ENCODE results near the gene RIOK2.

DNA sequence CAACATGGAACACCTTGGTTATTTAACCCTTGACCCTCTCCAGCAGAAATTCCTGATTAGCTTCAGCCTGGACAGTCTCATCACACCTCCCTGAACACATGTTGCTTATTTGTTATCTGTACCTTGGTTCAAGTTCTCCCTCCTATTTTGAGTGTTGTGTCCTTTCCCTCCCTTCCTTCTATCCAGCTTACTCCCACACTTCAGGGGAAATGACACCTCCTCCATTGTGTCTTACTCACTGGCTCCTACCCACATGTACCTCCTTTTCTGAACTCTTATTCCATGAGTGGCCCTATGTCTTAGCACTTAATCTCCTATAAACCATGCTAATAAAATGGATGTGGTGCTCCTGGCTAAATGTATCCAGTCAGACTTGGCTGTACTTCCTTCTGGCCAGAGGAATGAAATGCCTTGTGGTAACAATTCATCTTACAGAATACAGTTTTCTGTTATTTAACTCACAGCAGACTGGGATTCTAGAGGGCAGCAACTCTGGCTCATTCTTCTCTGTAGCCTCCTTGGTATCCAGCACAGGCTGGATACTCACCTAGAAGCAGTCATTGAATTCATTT is 51.8 kb downstream of the RIOK2 start:
- TF ChIP-seq EP300 (IDR thresholded peaks at IDR 0.05; ENCODE audit: borderline replicate concordance) (no peak), TAF1 (IDR thresholded peaks at IDR 0.05; ENCODE audit: low read depth) (no peak)
- TF ChIP-seq, protein P1, sequence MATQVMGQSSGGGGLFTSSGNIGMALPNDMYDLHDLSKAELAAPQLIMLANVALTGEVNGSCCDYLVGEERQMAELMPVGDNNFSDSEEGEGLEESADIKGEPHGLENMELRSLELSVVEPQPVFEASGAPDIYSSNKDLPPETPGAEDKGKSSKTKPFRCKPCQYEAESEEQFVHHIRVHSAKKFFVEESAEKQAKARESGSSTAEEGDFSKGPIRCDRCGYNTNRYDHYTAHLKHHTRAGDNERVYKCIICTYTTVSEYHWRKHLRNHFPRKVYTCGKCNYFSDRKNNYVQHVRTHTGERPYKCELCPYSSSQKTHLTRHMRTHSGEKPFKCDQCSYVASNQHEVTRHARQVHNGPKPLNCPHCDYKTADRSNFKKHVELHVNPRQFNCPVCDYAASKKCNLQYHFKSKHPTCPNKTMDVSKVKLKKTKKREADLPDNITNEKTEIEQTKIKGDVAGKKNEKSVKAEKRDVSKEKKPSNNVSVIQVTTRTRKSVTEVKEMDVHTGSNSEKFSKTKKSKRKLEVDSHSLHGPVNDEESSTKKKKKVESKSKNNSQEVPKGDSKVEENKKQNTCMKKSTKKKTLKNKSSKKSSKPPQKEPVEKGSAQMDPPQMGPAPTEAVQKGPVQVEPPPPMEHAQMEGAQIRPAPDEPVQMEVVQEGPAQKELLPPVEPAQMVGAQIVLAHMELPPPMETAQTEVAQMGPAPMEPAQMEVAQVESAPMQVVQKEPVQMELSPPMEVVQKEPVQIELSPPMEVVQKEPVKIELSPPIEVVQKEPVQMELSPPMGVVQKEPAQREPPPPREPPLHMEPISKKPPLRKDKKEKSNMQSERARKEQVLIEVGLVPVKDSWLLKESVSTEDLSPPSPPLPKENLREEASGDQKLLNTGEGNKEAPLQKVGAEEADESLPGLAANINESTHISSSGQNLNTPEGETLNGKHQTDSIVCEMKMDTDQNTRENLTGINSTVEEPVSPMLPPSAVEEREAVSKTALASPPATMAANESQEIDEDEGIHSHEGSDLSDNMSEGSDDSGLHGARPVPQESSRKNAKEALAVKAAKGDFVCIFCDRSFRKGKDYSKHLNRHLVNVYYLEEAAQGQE (IDR thresholded peaks at IDR 0.05; ENCODE audit: low read depth) = no peak

Data from Ishikawa (cell line).